ENCODE results near the gene SPTBN1.

The SPTBN1 gene

DNA sequence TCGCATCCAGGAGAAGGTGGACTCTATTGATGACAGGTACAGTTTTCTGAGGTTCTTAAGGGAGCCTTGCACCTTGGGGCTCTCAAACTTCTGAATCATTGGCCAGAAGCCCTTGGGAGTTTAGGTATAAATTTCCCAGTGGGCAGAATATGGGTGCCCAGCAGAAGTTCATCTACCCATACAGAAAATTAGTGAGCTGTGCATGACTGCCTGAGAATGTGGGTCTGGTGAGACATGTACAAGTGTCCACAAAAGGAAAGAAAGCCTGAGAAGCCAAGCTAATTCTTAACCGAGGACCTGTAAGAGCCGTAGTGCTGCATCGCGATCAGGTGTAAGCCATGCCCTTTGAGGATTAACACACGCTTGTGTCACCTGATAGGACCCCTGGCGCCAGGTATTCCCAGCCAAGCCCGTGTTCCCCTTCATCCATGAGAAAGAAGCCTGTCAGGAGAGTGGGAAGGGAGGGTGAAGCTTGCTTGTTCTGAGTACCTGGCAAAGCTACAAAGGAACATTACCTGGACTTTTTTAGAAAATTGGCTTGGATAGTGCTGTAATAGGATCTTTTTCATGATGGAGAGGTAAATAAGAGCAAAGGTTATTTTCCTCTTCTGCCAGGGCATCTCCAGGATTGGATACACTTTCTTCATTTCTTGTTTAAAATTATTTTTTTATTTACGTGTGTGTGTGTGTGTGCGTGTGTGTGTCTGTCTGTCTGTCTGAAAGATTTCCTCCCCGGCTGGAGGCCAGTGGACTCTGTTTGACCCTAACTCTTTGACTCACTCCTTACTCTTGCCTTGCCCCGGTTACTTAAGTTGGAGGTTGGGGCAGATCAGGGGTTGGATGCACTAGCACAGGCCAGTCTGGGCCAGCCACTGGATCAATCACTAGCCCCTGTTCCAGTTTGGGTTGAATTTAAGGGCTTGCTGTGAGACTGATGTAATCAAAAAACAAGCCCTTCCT, 176.9 kb downstream of the SPTBN1 start:
- no peak for DNase-seq (ENCODE audit: low spot score)

GRCh38 chr2:54634021-54634420, 177.9 kb downstream of the SPTBN1 start:
- DNase-seq (ENCODE audit: low spot score) = no peak

GRCh38 chr2:54634564-54635511, 178.7 kb downstream of the SPTBN1 start:
- DNase-seq (ENCODE audit: low spot score) = peak; percentile 39

DNA sequence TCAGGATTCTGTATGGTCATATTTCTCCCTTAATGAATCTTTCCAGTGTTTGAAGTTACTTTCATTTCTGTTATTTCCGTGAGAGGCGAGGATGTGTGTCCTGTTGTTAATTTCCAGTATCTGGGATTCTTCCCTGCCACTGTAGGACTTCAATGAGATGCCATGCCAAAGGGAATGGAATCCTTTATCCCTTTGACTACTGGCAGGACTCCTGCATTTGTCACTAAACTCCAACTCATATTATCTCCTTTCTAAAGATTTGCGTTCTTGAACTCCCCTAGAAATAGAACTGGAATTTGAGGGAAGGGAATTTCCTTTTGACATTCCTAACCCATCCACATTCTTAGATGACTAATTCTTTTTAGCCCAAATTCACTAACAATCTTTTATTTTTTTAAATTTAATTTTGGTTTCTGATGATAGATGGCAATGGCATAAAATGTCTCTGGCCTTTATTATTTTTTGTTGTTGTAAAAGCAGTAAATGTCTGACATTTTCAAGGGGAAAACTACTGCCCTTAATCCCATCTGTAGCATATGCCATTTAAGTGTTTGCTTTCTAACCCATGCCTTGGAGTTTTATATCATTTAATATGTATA, 179.5 kb downstream of the SPTBN1 start:
- DNase-seq (ENCODE audit: low spot score) = no peak

DNA sequence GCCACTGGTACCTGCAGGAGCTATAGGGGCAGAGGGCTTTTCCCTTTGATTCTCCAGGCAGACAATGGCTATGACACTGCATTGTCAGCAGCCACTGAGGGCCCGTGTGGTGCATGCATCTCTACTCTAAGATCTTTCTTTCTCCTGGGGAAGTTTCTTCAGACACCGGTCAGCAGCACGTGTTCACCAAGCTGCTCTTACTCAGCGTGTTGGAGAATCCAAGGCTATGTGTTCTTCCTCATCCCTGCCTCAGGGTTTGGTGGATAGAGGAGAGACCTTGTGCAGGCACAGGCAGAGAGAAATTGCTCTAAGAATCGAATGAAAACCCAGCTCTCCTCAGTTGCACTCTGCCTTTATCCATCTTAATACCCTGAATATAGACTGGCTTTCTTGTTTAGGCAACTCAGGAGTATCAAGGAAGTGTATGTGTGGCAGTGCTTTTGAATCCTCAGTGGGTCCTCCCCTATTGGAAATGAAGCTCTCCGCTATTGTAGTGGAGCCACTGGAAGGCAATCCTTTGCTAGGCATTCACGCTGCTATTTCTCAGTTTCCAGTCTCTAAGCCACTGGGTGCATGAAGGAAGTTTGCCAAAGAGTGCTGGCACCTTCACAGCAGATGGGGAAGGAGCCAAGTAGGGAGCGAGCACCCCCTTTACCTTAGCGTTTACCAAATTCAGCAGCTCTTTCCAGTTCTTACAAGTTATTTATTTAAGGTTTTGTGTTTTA, 180.4 kb downstream of the SPTBN1 start:
- DNase-seq (ENCODE audit: low spot score) = no peak

- no peak for DNase-seq (ENCODE audit: low spot score)
Measured at GRCh38 chr2:54638103-54638502, 182.0 kb downstream of the SPTBN1 start.

DNA sequence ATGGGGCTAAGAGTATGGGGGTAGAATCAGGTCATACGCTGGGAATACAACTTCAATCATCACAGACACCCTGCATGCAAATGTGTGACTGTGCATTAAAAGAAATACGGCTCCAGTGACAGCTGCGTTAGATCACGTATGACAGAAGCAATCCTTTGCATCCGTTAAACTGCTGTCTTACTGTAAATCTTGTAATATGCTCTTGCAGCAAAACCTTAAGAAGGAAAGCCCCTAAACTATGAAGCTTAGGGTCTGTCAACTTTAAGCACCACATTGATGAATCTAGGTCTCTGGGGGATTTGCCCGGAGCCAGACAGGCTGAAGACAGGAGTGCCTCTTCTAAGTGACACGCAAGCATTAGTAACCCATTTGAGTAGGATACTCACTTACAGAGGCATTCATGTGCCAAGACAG, 182.7 kb downstream of the SPTBN1 start:
- no peak for DNase-seq (ENCODE audit: low spot score)

DNA sequence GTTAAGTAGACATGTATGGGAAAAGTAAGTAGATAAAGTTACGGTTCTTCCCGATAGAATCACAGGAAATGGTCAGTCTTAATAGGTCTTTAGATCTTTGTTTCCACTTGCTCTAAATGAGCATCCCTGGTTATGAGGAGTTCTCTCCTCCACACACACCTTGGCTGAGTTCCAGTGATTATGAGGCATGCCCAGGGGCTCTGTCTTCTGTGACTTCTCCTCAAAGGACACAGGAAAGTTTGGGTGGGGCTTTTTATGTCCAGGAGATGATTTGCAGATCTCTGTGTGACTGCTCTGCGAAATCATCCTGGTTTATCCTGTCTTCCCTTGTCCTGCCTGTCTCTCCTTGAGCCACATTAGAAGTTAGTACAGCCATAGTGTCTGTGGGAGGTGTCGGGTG, 183.5 kb downstream of the SPTBN1 start:
- DNase-seq (ENCODE audit: low spot score) = no peak

GRCh38 chr2:54640834-54641540, 184.9 kb downstream of the SPTBN1 start:
- DNase-seq (ENCODE audit: low spot score) = no peak

GRCh38 chr2:54641988-54642387, 185.9 kb downstream of the SPTBN1 start:
- no peak for DNase-seq (ENCODE audit: low spot score)

- DNase-seq (ENCODE audit: low spot score) = no peak
Measured at GRCh38 chr2:54642677-54643430, 186.7 kb downstream of the SPTBN1 start.

DNA sequence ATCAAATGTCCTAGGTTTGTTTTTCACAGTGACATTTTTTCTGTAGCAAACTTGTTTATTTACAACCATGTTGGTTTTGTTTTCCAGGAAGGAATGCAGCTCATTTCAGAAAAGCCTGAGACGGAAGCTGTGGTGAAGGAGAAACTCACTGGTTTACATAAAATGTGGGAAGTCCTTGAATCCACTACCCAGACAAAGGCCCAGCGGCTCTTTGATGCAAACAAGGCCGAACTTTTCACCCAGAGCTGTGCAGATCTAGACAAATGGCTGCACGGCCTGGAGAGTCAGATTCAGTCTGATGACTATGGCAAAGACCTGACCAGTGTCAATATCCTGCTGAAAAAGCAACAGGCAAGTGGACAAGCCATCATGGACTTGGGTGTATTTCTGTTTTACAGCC, 188.1 kb downstream of the SPTBN1 start:
- DNase-seq (ENCODE audit: low spot score) = no peak

- no peak for DNase-seq (ENCODE audit: low spot score)
Measured at GRCh38 chr2:54646170-54646927, 190.2 kb downstream of the SPTBN1 start.

DNA sequence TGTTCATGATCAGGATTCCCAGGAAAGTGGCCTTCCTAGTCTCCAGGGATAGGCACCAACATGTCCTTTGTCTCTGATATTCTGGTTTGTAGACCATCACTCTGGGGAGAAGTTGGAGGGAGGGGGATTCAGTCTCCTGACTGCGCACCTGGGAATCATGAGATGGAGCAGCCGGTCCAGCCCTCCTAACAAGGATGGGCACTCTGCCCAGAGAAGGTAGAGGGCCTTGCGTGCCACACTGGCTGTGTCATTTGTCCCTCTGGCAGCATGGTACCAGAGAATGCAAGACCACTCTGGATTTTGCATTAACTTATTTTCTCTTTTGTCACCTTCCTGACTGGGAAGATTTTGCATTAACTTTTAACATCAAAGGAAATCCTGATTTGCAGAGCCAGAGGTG, 192.1 kb downstream of the SPTBN1 start:
- no peak for DNase-seq (ENCODE audit: low spot score)

DNA sequence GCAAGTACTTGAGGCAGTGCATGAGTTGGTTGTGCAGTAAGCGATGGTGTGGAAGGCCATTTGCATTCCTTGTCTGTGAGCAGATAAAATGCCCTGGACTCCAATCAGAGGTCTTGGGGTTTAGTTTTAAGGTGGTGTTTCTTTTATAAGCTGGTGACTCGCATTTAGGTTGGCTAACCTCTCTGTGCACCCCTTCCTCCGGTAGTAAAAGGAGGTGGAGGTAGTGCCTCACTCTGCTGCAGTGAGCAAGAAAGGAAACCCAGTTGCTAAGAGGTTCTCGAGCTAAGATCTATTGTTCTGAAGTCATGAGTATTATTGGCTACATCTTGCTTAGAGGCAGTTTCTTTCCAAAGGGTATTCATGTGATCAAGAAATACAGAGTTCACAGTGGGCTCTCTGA, 193.1 kb downstream of the SPTBN1 start:
- no peak for DNase-seq (ENCODE audit: low spot score)

GRCh38 chr2:54649633-54650032, 193.5 kb downstream of the SPTBN1 start:
- DNase-seq (ENCODE audit: low spot score) = no peak

GRCh38 chr2:54650612-54651011, 194.5 kb downstream of the SPTBN1 start:
- DNase-seq (ENCODE audit: low spot score) = no peak

DNA sequence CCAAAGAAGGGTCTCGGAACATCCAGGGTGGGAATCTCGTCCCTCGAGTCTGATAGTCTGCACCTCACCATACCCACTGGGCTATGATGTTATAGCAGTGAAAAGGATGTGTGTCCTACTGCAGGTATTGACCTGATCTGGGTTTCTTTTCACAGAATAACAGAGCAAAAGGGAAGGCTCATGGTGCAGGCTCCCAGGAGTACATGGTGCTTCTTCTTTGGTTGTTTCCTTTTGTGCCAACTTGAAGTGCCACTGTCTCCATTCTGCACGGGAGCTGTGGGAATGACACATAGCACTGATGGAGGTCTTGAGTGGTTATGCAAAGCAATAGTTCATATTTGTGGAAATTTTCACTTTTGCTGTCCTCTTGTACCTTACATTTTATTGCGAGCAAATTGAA, 195.2 kb downstream of the SPTBN1 start:
- no peak for DNase-seq (ENCODE audit: low spot score)

GRCh38 chr2:54652540-54652939, 196.4 kb downstream of the SPTBN1 start:
- DNase-seq (ENCODE audit: low spot score) = no peak
